Testis (tissue), 2 donors: Measurements from ENCODE around the gene DPH3.

Experiments used
- POLR2A ChIP-seq: fragments of 450-650 bp; IDR thresholded peaks from one replicate; pipeline ENCODE4 v1.6.1; 2017; ENCODE audit warnings: antibody characterized with exemption, mild to moderate bottlenecking, moderate library complexity
- TF ChIP-seq, protein P1 (sequence below), 3 experiments: fragments of 450-650 bp in 2 of 3; fragments of 200-600 bp in 1 of 3; sonication (generic) in 1 of 3; IDR thresholded peaks; one replicate each; pipeline ENCODE4 v1.5.1; 2016 to 2019; ENCODE audit warnings: antibody characterized with exemption in 3 of 3, mild to moderate bottlenecking in 2 of 3, moderate library complexity in 1 of 3

DNA sequence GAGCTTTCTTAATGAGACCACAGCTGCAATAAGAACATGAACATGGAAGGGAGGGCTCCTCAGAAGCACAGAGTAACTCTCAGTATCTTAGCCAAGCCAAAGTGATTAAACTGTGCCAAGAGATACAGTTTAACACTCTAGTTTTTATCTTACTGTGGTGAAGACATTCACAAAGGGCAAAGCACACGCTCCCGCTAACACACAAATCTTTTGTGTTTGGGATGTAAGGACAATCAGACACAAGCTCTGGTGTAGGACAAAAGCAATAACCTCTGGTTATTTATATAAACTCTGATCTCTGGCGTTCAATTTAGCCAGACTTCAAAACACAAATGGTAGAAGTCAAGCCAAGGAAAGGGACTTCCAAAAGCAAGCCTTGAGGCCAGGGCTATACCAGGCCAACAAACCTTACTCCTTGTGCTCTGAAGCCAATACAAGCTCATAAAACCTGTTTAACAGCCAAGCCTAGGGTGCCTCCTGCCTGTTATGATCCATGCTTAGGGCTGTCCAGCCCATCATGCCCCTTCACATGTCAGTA is 27.8 kb downstream of the DPH3 start:
- TF ChIP-seq, protein P1, sequence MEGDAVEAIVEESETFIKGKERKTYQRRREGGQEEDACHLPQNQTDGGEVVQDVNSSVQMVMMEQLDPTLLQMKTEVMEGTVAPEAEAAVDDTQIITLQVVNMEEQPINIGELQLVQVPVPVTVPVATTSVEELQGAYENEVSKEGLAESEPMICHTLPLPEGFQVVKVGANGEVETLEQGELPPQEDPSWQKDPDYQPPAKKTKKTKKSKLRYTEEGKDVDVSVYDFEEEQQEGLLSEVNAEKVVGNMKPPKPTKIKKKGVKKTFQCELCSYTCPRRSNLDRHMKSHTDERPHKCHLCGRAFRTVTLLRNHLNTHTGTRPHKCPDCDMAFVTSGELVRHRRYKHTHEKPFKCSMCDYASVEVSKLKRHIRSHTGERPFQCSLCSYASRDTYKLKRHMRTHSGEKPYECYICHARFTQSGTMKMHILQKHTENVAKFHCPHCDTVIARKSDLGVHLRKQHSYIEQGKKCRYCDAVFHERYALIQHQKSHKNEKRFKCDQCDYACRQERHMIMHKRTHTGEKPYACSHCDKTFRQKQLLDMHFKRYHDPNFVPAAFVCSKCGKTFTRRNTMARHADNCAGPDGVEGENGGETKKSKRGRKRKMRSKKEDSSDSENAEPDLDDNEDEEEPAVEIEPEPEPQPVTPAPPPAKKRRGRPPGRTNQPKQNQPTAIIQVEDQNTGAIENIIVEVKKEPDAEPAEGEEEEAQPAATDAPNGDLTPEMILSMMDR (IDR thresholded peaks at IDR 0.05) = no peak
- no peak for TF ChIP-seq POLR2A
